HG03060 (cell line): ENCODE results near the gene CDH1.

ENCODE experiments used
- ATAC-seq: cut with Tn5 transposase; IDR thresholded peaks from one replicate; pipeline ENCODE4 v1.9.1; 2021; ENCODE audit warnings: low read depth, moderate number of reproducible peaks; ENCODE audit not compliant: unreplicated experiment

Gene CDH1

DNA sequence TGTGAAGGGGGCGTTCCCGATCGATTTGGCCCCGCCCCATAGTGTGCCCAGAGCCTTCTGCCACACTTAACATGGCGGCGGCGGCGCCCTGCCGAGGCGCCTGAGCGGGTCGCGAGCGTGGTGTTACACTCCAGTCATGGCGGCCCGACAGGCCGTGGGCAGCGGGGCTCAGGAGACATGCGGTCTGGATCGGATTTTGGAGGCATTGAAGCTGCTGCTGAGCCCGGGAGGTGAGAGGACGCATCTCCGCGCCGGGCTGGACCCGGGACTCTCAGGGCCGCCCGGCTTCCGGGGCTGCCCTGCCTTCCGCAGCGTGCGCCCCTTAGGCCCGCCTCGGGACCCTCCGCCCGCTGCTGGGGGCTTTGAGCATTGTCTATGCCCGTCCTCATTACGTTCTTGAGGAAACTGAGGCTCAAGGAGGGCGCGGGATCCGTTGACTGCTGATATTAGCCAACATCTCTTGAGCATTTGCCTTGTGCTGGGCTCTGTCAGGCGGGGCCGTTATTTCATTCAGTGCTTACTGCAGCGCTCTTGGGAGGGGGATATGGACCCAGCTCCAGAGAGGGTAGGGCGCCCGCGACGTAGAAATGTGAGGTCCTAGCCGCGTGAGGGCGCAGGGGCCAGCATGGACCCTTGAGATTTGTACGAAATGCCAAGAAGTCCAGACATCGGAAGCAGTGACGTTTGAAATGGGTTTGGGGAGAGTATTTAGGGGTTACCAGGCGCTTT lies 106.6 kb downstream of the CDH1 start, which contains the start of gene TANGO6:
Gene TANGO6 (plus strand): TSS at position 50 of the 729 bp plus-strand sequence. CDS start 87 bp downstream, at position 137.
- ATAC-seq = peak; percentile 71

DNA sequence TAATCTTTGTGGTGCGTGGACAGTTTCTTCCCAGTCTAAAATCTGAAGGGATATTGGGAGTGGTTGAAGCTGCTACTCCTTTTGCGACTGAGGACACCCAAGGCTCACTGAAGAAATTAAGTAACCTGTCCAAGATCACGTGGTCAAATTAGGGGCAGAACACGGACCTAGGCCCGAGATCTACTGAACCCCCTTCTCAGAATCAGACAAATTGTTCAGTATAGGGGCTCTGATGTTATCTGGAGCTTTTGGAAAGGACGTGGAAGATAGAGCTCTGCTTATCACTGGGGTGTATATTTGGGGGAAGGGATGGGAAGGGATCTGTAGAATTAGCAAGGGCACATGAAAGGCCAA lies 107.1 kb downstream of the CDH1 start:
- no peak for ATAC-seq

DNA sequence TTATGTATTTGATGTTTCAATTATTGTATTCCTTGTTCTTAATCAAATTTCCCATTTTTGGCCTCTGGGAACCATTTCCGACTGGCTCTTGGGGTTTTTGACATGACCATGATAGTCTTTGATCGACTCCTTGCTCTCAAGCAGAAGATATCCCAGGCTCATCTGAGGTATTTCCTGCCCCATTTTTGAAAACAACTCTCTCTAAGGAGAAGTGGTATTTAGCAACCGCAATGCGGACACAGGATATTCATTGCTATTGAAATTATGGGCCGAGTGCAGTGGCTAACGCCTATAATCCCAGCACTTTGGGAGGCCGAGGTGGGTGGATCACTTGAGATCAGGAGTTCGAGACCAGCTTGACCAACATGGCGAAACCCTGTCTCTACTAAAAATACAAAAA lies 111.7 kb downstream of the CDH1 start:
- no peak for ATAC-seq

DNA sequence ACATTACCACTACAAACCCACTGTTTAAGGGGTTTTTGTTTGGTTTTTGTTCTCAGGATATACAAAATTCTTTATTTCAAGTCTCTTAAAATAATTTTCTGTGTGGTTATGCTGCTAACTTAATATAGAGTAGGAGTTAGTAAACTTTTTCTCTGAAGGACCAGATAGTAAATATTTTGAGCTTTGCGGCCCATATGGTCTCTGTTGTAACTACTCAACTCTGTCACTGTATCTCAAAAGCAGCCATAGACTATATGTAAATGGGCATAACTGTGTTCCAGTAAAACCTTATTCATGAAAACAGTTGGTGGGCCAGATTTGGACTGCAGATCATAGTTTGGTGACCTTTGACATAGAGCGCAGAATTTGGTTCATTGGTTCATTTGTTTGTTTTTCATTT lies 113.4 kb downstream of the CDH1 start:
- ATAC-seq = no peak

DNA sequence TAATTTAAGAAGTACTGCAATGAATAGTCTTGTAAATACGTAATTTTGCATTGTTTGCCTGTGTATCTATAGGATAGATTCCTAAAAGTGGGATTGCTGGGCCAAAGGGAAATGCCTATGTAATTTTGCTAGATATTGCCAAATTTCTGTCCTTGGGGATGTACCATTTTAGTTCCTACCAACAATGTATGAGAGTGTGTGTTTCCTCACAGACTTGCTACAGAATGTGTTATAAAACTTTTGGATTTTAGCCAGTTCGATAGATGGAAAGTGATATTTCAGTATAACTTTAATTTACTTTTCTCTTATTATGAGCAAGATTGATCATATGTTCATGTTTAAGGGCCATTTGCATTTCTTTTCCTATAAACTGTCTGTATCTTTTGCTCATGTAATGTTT lies 114.5 kb downstream of the CDH1 start:
- ATAC-seq = no peak

DNA sequence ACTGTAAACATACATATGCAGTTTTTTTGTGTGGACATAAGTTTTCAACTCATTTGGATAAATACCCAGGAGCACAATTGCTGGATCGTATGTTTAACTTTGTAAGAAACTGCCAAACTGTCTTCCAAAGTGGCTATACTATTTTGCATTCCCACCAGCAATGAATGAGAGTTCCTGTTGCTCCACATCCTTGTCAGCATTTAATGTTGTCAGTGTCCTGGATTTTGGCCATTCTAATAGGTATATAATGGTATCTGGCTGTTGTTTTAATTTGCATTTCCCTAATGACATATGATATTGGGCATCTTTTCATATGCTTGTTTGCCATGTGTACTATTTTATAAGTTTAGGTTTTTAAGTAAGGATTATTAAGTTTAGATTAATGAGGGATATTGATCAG lies 120.4 kb downstream of the CDH1 start:
- no peak for ATAC-seq

DNA sequence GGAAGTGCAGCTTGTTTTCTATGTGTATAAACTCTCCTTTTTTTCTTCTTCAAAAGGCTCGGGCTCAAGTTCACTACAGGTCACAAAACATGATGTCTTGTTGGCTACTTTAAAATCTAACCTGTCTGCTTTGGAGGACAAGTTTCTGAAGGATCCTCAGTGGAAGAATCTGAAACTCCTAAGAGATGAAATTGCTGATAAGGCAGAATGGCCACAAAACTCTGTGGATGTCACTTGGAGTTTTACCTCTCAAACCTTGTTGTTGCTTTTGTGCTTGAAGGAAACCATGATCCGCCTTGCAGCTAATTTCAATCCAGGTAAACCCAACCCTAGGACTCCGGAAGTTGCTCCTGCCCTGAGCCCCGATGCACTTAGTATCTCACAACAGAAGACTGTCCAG lies 122.7 kb downstream of the CDH1 start:
- no peak for ATAC-seq

DNA sequence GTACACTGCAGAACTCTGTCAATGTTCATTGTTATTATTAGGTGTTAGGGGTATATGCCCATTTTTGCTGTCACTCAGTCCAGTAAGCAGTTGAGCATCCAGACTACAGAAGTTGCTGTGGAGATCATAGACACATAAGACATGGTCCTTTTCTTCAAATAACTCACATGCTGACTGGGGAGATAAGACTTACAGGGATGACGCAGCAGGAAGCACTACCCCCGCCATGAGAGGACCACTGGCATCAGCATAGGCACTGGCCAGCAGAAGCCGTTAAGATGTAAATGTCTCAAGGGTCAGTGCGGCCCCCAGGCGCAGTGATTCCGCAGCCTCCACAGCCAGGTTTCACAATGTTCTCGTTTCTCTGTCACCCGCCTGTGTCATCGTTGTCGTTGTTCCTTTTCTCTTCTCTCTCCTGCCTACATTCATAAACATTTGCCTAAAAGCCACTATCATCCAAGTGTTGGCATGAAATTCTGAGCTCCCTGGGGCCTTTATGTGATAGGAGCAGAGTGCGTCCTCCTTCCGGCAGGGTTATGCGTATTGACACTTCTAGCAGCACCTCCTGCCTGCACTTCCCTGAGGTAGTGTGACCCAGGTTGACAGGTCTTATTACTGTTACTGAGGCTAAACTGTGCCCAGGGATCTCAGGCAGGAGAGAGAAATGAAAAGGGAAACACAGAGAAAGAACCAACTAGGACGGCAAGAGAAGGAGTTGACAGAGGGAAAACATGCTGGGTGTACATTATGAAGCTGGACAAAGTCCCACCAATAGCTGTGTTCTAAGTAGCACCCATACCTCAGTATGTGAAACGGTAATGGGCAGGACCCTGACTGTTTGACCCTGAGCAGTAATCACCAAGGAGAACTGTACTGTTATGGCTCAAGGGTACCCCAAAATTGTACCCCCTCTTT lies 124.1 kb downstream of the CDH1 start:
- ATAC-seq = no peak

DNA sequence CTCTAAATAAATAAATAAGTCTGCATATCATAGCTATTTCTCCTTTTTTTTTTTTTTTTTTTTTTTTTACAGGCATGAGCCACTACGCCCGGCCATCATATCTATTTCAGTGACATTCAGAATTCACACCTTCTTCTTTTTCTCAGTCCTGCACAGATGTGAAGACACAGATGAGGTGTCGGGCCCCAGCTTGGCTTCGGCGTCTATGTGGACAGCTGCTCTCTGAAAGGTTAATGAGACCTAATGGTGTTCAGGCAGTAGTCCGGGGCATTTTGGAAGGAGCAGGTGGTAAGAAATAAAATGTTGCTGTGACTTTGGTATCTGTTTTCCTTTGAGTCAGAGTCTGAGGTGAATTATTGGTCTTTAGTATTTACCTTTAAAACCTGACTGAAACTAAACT lies 129.8 kb downstream of the CDH1 start:
- no peak for ATAC-seq

DNA sequence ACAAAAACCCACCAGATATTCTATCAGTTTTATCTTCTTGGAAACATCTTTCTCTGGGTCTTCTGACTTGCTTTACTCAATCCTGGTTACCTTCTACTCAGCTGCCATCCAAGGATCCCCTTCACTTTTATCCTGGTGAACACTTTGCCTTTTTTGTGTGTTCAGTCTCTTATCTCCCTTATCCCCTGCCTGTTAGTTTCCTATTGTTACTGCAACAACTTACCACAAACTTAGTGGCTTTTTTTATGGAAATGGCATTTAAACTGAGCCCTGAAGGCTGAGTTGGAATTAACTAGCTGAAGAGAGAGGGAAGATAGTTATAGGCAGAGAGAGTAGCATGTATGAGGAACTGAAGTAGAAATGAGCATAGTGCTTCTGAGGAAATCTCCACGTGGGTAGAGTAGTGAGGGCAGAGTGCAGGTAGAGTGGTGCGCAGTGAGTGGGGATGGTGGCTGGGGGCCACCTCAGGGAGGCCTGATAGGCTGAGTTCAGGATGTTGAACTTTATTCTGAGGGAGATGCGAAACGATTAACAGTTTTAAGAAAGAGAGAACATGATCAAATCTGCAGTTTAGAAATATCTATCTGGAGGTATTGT lies 132.5 kb downstream of the CDH1 start:
- ATAC-seq = no peak

DNA sequence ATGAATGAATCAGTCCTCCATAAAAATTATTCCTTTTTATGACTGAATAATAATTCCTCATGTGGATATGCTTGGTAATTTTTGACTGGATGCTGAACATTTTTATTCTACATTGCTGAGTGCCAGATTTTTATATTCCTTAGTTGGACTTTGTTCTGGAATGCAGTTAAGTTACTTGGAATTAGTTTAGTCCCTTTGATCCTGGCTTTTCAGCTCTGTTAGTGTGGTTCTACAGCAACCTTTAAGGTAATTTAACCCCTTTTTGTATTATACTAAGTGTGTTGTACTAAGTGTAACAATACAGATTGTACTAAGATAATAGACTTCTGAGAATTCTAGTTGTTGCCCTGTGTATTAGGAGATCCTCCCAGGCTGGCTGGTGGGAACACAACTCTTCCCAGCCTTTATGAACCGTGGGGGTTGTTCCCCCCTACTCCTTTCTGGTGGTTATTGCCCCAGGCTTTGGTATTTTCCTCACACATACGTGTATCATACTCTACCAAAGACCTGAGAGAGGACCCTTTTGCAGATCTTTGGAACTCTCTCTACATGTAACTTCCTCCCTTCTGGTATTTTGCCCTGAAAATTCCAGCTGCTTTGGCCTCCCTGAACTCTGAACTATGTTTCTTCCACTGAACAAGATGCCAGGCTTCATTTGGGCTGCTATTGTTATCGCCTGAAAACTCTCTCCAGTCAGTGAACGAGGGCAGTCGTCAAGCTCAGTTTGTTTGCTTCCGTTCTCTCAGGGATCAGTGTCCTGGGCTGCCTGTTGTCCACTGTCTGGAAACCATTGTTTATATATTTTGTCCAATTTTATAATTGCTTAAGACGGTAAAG lies 136.8 kb downstream of the CDH1 start:
- no peak for ATAC-seq

DNA sequence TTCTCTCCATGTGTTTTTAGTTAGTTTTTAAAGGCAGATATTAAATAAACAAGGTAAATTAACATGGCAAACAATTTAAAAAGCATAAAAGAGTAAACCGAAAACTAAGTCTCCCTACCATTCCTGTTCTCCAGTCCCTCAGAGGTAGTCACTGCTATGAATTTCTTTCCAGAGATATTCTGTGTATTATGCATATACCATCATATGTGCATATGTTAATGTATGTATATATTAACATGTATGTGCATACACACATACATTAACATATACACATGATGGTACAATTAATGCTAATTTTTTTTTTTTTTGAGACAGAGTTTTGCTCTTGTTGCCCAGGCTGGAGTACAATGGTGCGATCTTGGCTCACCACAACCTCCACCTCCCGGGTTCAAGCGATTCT lies 138.8 kb downstream of the CDH1 start:
- ATAC-seq = no peak

DNA sequence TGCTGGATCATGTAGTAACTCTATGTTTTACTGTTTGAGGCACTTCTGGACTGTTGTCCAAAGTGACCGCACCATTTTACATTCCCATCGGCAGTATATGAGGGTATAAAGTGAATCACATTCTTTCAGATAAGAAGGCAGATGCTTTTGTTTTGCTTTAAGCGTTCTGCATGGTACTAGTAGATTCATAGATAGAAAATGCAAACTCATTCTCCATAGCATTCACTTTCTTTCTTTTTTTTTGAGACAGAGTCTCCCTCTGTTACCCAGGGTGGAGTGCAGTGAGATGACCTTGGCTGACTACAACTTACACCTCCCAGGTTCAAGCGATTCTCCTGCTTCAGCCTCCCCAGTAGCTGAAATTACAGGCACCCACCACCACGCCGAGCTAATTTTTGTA lies 146.6 kb downstream of the CDH1 start:
- ATAC-seq = no peak

DNA sequence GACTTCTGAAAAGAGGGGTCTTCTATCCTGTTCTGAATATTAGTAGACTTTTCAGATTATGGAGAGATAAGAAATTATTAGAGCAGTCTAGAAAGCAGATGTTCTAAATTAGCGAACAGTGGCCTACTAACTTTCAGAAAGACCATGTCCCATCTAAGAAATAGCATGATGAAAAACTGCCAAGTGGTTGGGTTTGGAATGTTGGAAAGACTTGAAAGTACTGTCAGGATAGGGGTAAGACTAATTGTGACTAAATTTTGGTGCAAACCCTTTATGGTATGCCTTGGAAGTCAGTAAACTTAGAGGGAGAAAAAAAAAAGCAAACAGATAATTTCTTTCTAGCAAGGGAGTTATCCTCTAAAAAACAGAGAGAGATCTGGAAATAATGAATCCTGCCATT lies 147.3 kb downstream of the CDH1 start:
- no peak for ATAC-seq
